Breast epithelium (tissue), 4 donors: ENCODE results near the gene PLK5. TPM values are rescaled to one million over a fixed set of nuclear protein-coding genes. Genes with fewer than 3 reads are reported as not detected.

Experiments used
- DNase-seq, 2 donors: peaks; one replicate each; pipeline ENCODE4 v3.0.0-alpha.2; 2019; ENCODE audit warnings: low spot score in 2 of 2
- H3K27ac ChIP-seq, 2 donors: fragments of 200-600 bp; sonication (generic) in 1 of 2; one replicate each; pipeline ENCODE4 v1.5.1; 2016 to 2019; ENCODE audit warnings: mild to moderate bottlenecking in 1 of 2
- H3K27me3 ChIP-seq, 2 donors: fragments of 200-600 bp; sonication (generic) in 1 of 2; one replicate each; pipeline versions ENCODE4 v1.5.1 to v1.6.0; 2017 to 2019; ENCODE audit warnings: control low read depth in 1 of 2, mild to moderate bottlenecking in 1 of 2
- H3K36me3 ChIP-seq: fragments of 200-600 bp; one replicate; pipeline ENCODE4 v1.5.1; 2019
- H3K4me1 ChIP-seq, 2 donors: fragments of 200-600 bp; sonication (generic); one replicate each; pipeline ENCODE4 v1.5.1; 2016 to 2019; ENCODE audit warnings: control low read depth in 1 of 2
- H3K4me3 ChIP-seq, 3 donors: fragments of 200-600 bp; sonication (generic); 1 replicate in 2 of 3; 2 replicates in 1 of 3; pipeline ENCODE4 v1.5.1; 2016 to 2019; ENCODE audit warnings: mild to moderate bottlenecking in 3 of 3, moderate library complexity in 2 of 3
- H3K9me3 ChIP-seq, 2 donors: fragments of 200-600 bp; sonication (generic) in 1 of 2; one replicate each; pipeline ENCODE4 v1.5.1; 2016 to 2019; ENCODE audit warnings: control low read depth in 1 of 2
- POLR2A ChIP-seq: fragments of 450-650 bp; IDR thresholded peaks from one replicate; pipeline ENCODE4 v1.6.1; 2016; ENCODE audit warnings: antibody characterized with exemption, mild to moderate bottlenecking, moderate library complexity
- POLR2AphosphoS5 ChIP-seq, 3 donors: sonication (generic); formaldehyde crosslinking; IDR thresholded peaks; one replicate each; pipeline ENCODE4 v1.6.1; 2017; ENCODE audit warnings: antibody characterized with exemption in 3 of 3
- intact Hi-C: fragments of 100-400 bp; cut with DNase I; formaldehyde crosslinking; loops from one replicate; pipeline ENCODE4 v1.15.1; 2023; ENCODE audit warnings: low total_unique reads
- total RNA-seq, 3 donors: library from RNA; depleted of rRNA; stranded (reverse); fragments of >200 nt; gene quantifications; one replicate each; pipeline ENCODE4 v1.1.0, GENCODE V29; 2016
- TF ChIP-seq, protein P1 (sequence below), 3 donors: fragments of 450-650 bp; IDR thresholded peaks; one replicate each; pipeline ENCODE4 v1.5.1; 2016 to 2017; ENCODE audit warnings: antibody characterized with exemption in 3 of 3, mild to moderate bottlenecking in 3 of 3, moderate library complexity in 3 of 3

The PLK5 gene
- total RNA-seq, 3 donors from 2014 or later = 0.44 to 0.98 TPM; not detected in 1

DNA sequence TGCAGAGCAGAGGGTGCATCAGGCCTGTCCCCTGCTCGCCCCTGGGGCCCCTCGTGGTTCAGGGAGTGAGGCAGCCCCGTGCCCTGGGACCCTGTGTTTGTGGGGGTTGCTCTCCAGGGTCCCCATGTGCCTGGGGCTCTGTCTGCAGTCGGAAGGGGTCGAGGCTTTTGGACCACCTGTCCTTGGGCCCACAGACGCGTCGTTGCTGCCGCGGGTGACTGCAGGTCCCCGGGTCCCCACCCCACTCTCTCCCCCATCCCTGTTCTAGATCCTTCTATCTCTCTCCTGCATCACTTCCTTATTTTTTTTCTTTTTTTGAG, 35.6 kb upstream of the PLK5 start:
- DNase-seq = no peak
- Histone ChIP-seq H3K4me1 (peaks cover 0 to 7% of the 10 kb centered on the region in 2 donors), H3K36me3 (no peaks in the 10 kb centered on the region), H3K4me3 (no peak overlapping the region), H3K27ac (no peak overlapping the region), H3K9me3 (no peaks in the 10 kb centered on the region), H3K27me3 (peaks cover 0 to 2% of the 10 kb centered on the region in 2 donors)
- intact Hi-C loops = no loop called here
- TF ChIP-seq, protein P1, sequence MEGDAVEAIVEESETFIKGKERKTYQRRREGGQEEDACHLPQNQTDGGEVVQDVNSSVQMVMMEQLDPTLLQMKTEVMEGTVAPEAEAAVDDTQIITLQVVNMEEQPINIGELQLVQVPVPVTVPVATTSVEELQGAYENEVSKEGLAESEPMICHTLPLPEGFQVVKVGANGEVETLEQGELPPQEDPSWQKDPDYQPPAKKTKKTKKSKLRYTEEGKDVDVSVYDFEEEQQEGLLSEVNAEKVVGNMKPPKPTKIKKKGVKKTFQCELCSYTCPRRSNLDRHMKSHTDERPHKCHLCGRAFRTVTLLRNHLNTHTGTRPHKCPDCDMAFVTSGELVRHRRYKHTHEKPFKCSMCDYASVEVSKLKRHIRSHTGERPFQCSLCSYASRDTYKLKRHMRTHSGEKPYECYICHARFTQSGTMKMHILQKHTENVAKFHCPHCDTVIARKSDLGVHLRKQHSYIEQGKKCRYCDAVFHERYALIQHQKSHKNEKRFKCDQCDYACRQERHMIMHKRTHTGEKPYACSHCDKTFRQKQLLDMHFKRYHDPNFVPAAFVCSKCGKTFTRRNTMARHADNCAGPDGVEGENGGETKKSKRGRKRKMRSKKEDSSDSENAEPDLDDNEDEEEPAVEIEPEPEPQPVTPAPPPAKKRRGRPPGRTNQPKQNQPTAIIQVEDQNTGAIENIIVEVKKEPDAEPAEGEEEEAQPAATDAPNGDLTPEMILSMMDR (IDR thresholded peaks at IDR 0.05) = no peak
- TF ChIP-seq POLR2AphosphoS5 (IDR thresholded peaks at IDR 0.05) (no peak), POLR2A (no peak)

DNA sequence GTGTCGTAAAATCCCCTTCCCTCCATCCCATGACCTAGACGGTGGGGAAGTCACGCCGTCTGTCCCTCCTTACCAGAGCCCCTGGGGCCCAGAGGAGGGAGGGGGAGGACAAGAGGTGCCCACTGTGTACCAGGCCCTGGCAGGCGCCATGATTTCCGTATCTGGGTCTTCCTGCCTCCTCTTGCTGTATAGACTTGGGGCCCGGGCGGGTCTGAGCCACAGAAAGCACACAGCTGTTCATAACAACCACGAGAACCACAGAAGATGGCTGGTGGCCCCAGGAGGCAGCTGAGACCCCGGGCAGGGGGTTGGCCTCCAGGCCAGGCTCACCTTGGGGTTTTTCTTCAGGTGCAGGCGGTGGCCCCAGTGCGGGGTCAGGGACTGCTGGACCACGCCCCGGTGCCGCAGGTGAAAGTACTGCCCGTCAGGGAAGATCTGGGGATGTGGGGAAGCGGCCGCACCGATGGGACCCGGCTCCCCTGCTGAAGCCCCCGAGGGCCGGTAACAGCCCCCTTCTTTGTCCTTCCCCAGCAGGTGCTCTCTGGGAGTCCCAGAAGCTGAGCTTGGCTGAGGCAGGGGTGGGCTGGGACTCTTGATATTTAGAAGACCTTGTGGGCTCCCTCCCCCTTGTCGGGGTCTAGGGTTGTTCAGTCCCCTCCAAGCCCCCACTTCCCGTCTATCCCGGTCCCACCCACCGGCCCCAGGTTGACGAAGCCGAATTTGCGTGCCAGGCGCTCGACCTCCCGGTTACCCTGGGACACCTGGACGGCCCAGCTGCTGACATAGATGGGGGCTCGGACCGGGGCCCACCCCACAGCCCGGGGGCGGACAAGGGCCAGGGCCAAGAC, 34.2 kb upstream of the PLK5 start:
- no peaks in the 10 kb centered on the region for H3K36me3 ChIP-seq
- DNase-seq = no peak
- H3K27ac ChIP-seq = peak overlapping the region; percentile 82 to 89
- no peaks in the 10 kb centered on the region for H3K9me3 ChIP-seq
- intact Hi-C loops = no loop called here
- H3K4me1 ChIP-seq = peaks cover 0 to 7% of the 10 kb centered on the region in 2 donors
- TF ChIP-seq POLR2A = no peak
- TF ChIP-seq, protein P1 (IDR thresholded peaks at IDR 0.05) = no peak
- TF ChIP-seq POLR2AphosphoS5 (IDR thresholded peaks at IDR 0.05) = no peak
- peaks cover 0 to 2% of the 10 kb centered on the region in 2 donors for H3K27me3 ChIP-seq
- peak overlapping the region; percentile 45 to 71 (median 66) for H3K4me3 ChIP-seq

DNA sequence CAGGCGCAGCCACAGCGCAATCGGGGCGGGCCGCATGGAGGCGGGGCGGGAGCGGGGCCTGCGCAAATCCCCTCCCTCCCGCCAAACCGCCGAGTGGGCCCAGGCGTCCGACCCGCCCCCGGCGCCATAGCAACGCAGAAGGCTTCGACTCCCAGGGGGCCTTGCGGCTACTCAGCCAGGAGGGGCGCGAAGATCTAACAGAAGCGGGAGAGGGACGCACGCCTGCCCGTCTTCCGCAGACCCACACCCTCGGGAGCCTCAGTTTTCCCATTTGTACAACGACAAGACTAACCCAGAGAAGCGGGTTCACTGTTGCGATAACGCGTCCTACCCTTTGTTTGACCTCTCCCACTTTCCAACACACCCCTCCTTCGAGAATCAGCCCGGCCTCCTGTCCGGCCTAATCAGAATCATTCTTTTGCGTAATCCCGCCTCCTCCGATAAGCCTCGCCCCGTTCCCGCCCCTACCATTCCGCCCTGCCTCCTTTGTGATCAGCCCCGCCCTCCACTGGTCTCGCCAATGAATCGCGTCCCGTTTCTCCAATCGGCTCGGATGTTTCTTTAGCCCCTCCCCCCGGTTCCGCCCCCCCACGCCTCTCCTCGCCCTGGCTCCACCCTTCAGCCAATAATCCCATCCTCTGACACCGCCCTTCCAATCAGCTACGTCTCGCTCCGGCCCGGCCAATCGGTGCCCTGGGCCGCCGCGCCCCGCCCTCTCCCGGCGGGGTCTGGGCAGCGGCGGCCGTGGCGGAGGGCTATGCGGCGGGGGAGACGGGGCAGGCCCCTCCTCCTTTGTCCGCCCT, 33.4 kb upstream of the PLK5 start, which contains the start of gene PCSK4:
Gene PCSK4, minus strand, starts transcription at position 40 of the 803 bp plus-strand sequence. Its CDS starts 4 bp downstream, at position 36.
- TF ChIP-seq POLR2AphosphoS5 (IDR thresholded peaks at IDR 0.05) (peak; percentile 63 to 75 (median 63)), POLR2A (no peak)
- TF ChIP-seq, protein P1 (IDR thresholded peaks at IDR 0.05) = no peak
- no peaks in the 10 kb centered on the region for H3K9me3 ChIP-seq
- intact Hi-C loops = no loop called here
- peak within 1 kb of the TSS; percentile 45 to 71 (median 66) for H3K4me3 ChIP-seq
- H3K4me1 ChIP-seq = peaks cover 0 to 7% of the 10 kb centered on the region in 2 donors
- H3K27ac ChIP-seq = peak within 1 kb of the TSS; percentile 82 to 89
- peaks cover 0 to 2% of the 10 kb centered on the region in 2 donors for H3K27me3 ChIP-seq
- H3K36me3 ChIP-seq = no peaks in the 10 kb centered on the region
- peak; percentile 99 to 100 for DNase-seq

DNA sequence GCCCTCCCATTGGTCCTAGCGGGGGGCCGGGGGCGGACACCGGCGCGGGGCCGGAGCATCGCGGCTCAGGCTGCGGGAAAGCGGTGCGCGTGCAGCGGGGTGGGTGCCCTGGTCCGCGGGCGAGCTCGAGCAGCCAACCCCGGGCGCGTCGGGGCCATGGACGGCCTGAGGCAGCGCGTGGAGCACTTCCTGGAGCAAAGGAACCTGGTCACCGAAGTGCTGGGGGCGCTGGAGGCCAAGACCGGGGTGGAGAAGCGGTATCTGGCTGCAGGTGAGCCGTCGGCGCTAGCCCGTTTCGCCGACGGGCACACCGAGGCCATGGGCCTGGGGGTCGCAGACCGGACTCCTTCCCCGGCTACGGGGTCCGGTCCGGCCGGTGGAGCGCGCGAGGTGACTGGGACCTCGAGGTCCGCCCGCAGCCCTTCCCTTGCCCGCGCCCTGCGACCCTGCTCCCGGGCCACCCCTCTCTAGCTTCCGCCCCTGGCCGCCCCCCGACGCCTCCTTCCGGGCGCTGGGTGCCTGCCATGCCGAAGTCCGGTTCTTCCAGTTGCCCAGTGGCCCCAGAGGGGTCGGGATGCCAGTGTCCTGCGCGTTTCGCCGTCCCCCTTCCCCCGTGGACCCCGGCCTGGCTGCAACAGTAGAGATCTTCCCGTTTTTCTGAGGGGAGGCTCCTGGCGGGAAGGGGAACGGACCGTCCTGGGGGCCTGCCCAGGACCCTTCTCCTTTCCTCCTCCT, 32.6 kb upstream of the PLK5 start, which contains the start of gene REEP6:
Gene REEP6, plus strand, starts transcription at position 68 of the 735 bp plus-strand sequence. Its CDS starts 89 bp downstream, at position 157.
- H3K27ac ChIP-seq = peak within 1 kb of the TSS; percentile 82 to 89
- no peak for DNase-seq
- intact Hi-C loops = no loop called here
- TF ChIP-seq, protein P1 (IDR thresholded peaks at IDR 0.05) = peak in 1 of 3 donors; percentile 8
- no peak for TF ChIP-seq POLR2AphosphoS5 (IDR thresholded peaks at IDR 0.05)
- no peaks in the 10 kb centered on the region for H3K36me3 ChIP-seq
- H3K4me1 ChIP-seq = peaks cover 0 to 7% of the 10 kb centered on the region in 2 donors
- H3K27me3 ChIP-seq = peaks cover 0 to 2% of the 10 kb centered on the region in 2 donors
- H3K4me3 ChIP-seq = peak within 1 kb of the TSS; percentile 45 to 71 (median 66)
- H3K9me3 ChIP-seq = no peaks in the 10 kb centered on the region
